Posterior vena cava (tissue), 2 donors: ENCODE data around the gene TENM4. TPM values are rescaled to one million over a fixed set of nuclear protein-coding genes. Genes with fewer than 3 reads are reported as not detected.

Source experiments
- DNase-seq: peaks from one replicate; pipeline ENCODE4 v3.0.0-alpha.2; 2020; ENCODE audit warnings: low spot score
- intact Hi-C, 2 donors: fragments of 100-400 bp; cut with DNase I; formaldehyde crosslinking; loops; one replicate each; pipeline versions ENCODE4 v1.14.1 to v1.14.2; 2022 to 2023
- long read RNA-seq, 2 donors: library from polyadenylated mRNA; unstranded; transcript quantifications; one replicate each; pipeline ENCODE4 v2.0.0, GENCODE V29; 2020 to 2021
- total RNA-seq, 2 donors: library from RNA; stranded (reverse); fragmentation: NEBNext Ultra II Directional; extraction: Animal tissue kit (Norgen Biotek cat#: 25700); gene quantifications; one replicate each; pipeline ENCODE4 v1.2.1, GENCODE V29; 2021
- donor health status: DM: yes; HTN: yes; CAD: no.
- donor health status: DM: yes; HTN: yes; CAD: no.

The TENM4 gene
- total RNA-seq: 1 to 10 TPM; 5.6 to 7.4 TPM
- long read RNA-seq, donor 1, partial matches to known transcripts: 1 of 2 reads
- long read RNA-seq, donor 1, other reads (novel, unspliced or antisense): 1 of 2 reads
- long read RNA-seq, donor 2, partial matches to known transcripts: 3 of 6 reads
- long read RNA-seq, donor 2, other reads (novel, unspliced or antisense): 3 of 6 reads

DNA sequence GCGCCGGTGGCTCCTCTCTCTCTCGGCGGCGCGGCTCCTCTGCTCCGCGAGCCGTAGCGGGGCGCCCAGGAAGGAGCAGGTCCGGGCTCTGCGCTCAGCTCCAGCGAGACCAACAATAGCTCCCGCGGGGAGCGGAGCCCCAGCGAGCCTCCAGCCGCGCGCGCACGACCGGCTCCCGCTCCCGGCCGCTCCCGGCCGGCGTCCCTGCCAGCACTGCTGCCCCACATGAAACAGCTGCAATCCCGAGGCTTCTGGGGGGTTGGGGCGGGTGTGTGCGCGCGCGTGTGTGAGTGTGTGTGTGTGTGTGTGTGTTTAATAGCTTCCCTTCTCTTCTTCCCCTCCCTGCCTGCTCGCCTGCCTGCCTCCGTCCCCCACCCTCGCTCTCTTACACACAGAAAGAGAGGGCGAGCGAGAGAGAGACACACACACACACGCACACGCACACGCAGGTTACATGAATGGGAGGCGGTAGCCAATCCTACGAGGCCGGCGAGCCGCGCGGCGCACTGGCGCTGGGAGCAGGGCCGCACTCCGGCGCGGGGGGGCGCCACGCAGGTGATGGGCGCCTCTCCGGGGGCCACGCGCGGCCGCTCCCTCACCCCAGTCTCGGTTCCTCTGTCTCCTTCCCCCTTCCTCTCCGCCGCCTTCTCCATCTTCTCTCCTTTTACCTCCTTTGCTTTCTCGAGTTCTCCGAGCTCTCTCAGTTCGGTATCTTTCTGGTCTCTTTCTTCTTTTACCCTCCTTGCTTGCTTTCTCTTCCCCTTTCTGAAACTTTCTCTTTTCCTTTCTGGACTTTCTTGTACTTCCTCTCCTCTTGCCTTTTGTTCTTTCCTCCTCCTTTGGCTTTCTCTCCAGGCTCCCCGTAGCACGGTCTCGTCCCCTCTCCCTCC lies at the start of gene TENM4:
TENM4 (minus strand) TSS at position 460 of the 890 bp plus-strand sequence. CDS start 371,086 bp downstream, outside the sequence.
- DNase-seq: peak; percentile 87
- intact Hi-C loops: no loop called here

GRCh38 chr11:79488286-79488685 lies 47.5 kb upstream of the TENM4 start:
- DNase-seq: no peak
- intact Hi-C loops: no loop called here

DNA sequence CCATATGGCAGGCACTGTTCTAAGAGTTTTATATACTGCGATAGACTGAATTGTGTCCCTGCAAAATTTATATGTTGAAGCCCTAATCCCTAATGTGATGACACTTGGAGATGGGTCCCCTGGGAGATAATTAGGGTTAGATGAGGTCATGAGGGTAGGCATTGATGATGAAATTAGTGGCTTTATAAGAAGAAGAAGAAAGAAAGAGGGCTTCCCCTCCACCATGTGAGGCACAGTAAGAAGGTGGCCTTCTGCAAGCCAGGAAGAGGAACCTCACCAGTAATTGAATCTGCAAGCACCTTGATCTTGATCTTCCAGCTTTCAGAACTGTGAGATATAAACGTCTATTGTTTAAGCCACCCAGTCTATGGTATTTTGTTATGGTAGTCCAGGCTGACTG lies 46.6 kb upstream of the TENM4 start:
- intact Hi-C loops: no loop called here
- DNase-seq: no peak

DNA sequence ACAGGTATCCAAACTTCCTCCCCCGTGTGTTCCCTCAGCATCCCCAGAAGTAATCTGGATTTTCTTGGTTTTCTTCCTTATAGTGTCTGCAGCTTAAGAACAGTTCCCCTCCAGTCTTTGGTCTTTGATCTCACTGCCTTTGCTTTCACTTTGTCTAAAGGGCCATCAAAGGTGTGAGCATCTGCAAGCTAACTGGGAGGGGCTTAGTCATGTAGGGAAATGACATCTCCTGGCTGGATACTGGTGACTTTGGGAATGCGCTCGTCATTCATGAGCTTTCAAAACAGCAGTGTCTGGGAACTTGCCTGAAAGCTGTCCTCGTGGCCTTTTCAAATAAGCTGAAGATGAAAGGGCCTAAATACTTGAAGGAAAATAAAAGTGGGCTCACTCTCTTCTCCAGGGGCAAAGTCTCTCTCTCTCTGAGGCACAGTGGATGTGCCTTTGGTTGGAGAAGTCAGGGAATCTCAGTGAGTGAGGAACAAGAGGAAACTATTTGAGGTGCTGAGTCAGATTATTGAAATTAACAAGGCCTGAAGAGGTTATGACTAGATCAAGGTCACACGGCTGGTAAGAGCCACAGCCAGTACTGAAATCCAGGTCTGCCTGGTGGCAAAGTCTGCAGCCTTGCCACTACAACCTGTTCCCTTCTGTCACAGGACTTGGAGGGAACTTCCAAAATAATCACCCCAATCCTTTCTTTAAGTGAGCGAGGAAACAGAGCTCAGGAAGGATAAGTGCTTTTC lies 45.6 kb upstream of the TENM4 start:
- no peak for DNase-seq

DNA sequence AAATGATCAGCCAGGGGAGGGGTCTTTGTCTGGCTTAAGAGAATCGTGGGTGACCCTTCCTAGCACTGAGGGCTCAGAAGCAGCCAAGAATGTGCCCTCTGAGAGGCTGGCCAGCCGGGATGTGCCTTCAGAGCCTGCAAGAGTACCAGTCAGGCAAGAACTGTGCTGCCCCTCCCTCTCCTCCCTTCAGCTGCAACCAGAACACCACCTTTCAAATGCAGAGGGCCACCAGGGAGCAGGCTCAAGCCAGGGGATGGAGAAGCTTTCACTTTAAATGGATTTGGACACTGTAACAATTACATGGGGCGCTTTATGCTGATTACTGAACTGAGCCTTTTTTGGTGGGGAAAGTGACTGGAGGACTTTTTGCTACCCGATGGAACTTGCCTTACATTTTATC lies 44.9 kb upstream of the TENM4 start:
- no peak for DNase-seq
- intact Hi-C loops: no loop called here

More for the DNA sequence above, 45.6 kb upstream of the TENM4 start:
- intact Hi-C loops: no loop called here

DNA sequence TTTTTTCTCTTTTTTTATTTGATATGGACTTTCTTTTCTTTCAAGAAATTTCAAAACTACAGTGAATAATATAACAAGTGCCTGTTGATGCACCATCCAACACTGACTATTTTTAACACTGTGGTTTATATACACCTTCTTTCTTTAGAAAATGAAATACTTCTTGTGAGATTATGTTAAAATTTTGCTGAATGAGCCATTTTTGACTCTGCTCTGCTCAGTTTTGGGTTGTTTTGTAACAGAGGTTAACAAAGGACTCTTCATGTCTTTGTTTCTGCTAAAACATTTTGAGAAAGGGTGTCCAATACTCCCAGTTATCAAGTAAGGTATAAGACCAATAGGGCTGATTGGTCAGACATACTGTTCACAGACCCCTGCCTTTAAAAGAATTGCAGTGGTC lies 44.0 kb upstream of the TENM4 start:
- no peak for DNase-seq
- intact Hi-C loops: no loop called here

DNA sequence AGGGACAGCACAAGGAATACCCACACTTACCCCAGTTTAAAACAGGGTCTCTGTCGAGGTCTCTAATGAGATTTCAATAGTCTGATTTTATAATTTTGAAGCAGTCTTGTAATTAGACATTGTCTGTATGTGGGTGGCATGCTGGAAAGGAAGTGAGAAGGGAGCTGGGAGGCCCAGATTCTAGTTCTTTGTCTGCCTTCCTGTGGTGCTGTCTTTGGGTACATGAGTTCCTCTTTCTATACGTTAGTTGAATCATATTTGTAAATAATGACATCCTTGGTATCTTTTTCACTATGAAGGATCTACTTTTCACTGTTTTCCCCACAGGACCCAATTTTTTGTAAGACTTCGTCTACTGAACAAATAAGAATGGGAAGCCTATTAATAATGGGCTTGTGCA lies 42.0 kb upstream of the TENM4 start:
- no peak for DNase-seq
- intact Hi-C loops: no loop called here

DNA sequence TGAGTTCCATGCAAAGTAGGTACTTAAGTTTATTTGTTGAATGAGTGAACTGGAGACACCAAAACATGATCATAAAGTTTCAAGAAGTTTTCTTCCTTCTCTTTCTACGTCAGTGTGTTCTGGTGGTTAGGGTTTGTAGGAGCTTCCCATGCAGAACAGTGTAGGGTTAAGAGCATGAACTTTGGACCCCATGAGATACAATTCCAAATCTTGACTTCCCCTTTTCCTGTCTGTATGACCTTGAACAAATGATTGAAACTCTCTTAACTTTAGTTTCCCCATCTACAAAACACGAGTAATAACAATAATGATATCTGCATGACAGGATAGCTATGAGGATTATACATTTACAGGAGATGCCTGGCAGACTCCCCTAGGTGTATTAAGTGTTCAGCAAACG lies 41.0 kb upstream of the TENM4 start:
- intact Hi-C loops: no loop called here
- DNase-seq: no peak

DNA sequence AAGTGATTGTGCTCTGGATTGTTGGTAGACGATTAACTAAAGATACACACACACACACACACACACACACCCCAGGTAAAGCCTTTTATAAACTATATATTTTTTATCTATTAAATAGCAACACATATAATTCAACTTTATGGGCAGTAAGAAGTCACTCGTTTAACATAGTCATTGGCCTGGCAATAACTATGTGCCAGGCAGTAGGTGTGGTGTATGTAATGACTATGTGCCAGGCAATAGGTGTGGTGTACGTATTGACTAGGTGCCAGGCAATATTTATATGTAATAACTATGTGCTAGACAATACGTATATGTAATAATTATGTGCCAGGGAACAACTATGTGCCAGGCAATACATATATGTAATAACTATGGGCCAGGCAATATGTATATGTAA lies 40.0 kb upstream of the TENM4 start:
- intact Hi-C loops: no loop called here
- DNase-seq: no peak

- DNase-seq: no peak
- intact Hi-C loops: no loop called here
Observed at GRCh38 chr11:79472819-79473529, 32.1 kb upstream of the TENM4 start.

DNA sequence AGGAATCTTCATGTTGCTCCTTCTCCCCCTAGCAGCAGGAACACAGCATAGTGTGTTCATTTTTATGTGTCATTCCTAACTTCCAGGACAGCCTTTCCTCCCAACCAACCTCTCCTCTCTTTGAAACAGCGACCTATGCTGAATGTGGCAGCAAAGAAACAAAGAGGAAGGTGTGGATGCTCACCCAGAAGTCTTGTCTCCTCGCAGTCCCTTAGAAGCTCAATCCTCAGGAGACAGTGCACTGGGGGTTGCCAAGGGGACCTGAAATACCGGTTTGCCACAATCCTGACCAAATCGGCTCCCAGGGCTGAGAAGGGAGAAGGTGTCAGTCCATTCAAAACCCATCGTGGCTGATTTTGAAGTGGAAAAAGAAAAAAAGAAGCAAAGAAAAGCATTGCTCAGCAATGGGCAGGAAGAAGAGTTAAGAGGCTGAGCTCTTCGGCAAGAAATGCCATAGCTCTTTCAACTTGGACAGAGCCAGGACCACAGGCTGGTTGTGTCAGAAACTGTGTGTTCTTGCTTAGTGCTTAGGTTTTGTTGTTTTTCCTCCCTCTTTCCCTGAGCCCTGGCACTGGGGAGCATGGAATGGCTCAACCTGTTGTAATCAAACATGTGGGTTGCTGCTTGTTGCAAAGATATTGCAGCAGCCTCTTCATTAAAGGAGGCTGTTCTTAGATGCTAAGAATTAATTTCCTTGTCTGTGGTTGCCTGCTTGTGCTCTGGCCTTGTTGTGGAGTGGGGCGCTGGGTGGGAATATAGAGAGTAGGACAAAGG lies 30.4 kb upstream of the TENM4 start:
- intact Hi-C loops: no loop called here
- no peak for DNase-seq

DNA sequence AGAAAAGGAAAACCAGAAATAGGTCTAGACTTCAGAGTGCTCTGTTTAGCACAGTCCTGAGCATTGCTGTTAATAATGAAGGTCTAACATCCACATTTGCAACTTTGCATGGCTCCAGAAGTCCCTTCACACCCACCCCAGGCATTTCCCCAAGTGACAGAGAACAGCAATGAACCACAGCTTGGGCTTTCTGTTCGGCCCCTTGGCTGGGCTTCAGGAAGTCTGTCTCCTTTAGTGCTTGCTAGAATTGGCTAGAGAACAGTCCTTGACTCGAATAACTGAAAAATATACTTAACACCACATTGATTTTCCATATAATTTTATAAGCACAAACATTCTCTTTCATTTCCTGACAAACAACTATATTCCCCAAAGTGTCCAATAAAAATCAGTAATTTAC lies 29.3 kb upstream of the TENM4 start:
- DNase-seq: no peak
- intact Hi-C loops: no loop called here

- intact Hi-C loops: no loop called here
- no peak for DNase-seq
Observed at GRCh38 chr11:79467761-79468160, 26.9 kb upstream of the TENM4 start.

DNA sequence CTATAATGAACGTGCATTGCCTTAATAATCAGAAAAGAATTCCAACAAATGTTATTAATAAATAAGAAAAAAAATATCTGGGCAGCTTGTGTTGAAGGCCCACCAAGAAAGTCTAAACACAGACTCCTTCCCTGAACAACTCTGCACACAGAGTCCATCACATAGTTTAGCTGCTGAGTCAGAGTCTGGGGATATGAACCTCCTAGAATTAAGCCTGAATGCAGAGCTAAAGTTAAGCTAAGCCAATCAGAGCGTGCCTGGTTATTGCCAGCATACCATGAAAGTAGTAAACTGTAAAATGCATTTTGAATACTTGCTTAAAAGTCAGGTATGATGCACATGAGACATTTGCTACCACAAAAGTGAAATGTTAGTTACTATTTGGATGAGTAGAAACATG lies 25.6 kb upstream of the TENM4 start:
- intact Hi-C loops: no loop called here
- DNase-seq: no peak

GRCh38 chr11:79465160-79465559 lies 24.3 kb upstream of the TENM4 start:
- intact Hi-C loops: no loop called here
- DNase-seq: no peak

DNA sequence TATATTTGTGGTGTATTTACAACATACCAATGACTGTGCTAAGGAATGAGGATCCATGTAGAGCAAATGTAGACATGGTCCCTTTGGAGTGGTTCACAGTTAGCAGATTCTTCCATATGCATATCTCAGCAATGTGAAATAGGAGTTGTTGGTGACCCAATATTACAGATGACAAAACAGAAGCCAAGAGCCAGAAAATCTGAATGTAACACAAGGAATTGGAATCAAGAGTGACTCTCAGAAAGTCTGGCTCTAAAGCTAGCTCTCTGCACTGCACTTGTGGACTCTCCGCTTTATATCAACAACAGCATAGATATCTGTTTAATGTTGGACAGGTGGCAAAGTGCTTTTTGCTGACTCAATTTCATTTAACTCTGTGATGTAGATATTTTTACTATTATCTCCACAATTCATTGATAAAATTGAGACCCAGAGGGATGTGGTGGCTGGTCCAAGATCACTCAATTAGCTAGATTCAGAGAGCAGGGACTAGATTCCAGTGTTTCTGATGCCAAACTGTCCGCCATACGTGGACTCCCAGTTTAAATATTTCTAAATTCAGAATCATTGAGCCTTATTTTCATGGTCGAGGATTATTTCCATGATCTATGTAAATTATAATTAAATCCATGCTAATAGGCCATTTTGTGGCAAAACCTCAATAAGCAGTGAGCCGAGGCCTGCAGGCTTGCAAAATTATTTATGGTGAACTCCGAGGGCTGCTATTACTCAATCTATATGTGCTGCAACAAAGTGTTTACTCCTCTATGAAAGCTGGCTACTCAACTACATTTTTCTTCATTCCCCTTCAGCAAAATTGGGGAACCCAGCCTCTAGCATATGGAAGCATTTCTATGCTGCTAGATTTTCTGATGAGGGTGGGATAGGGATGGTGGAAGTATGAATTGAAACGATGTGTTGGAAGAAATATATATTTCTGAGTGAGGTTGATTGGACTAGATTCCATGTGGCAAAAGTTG lies 21.1 kb upstream of the TENM4 start:
- DNase-seq: no peak
- intact Hi-C loops: no loop called here

DNA sequence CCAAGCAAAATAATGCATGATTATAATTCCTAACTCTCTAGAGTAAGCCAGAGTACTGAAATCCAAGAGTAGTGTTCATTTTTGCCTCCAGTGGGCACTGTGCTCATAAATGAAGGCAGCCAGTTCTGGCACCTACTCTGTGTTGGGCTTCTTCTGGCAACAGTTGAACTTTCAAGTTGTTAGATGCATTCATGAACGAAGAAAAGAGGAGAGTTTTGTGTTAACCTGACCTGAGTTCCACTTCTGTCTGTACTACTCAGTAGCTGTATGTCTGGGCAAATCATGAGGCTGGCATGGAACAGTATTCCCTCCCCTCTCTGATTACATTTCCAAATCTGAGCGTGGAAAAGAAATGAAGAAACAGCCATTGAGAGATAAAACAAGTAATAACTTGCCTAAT lies 20.3 kb upstream of the TENM4 start:
- no peak for DNase-seq
- intact Hi-C loops: no loop called here

DNA sequence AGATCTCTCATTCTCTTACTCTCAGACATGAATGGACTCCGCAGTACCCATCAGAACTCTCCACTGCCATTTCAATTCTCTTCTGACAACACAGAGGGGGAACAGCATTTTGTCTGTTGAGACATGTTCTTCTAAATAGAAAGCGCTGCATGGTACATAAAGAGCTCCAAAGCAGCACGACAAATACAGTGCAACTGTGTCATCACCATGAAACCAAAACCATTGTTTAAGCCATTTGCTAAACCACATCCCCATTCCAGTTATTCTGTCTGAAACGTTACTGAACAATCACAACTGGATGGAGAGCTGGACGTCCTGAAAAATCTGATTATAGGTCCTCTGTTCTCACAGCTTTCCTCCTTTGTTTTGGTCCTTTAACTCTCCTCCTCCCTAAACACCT lies 17.9 kb upstream of the TENM4 start:
- intact Hi-C loops: no loop called here
- DNase-seq: no peak
